Esophagus muscularis mucosa (tissue), 4 donors: ENCODE data around the gene SMPDL3B.

Experiments
- CTCF ChIP-seq, 3 experiments: fragments of 200-600 bp in 2 of 3; fragments of 450-650 bp in 1 of 3; sonication (generic) in 2 of 3; IDR thresholded peaks; one replicate each; pipeline ENCODE4 v1.5.1; 2017 to 2019; ENCODE audit warnings: antibody characterized with exemption in 3 of 3, mild to moderate bottlenecking in 2 of 3, moderate library complexity in 1 of 3
- EP300 ChIP-seq: sonication (generic); formaldehyde crosslinking; IDR thresholded peaks from one replicate; pipeline ENCODE4 v1.6.1; 2017; ENCODE audit warnings: antibody characterized with exemption
- POLR2AphosphoS5 ChIP-seq, 2 donors: sonication (generic); formaldehyde crosslinking; IDR thresholded peaks; one replicate each; pipeline ENCODE4 v1.6.1; 2017; ENCODE audit warnings: antibody characterized with exemption in 2 of 2

- no peak for TF ChIP-seq CTCF (IDR thresholded peaks at IDR 0.05)
- TF ChIP-seq POLR2AphosphoS5 (IDR thresholded peaks at IDR 0.05): no peak
- TF ChIP-seq EP300: no peak
These were observed 56.2 kb downstream of the SMPDL3B start for GRCh38 chr1:27990920-27991537.
